Measurements from ENCODE around the gene CDK2AP2.

The CDK2AP2 gene

GRCh38 chr11:67507242-67507863 lies 609 bp downstream of the CDK2AP2 start:
- DNase-seq (ENCODE audit: low read depth), result no peak
- H3K4me3 ChIP-seq (ENCODE audit: low read depth, low read length), result peak overlapping the region; percentile 60

GRCh38 chr11:67506426-67507051 lies 1.4 kb downstream of the CDK2AP2 start:
- peak; percentile 11 for DNase-seq (ENCODE audit: low read depth)
- H3K4me3 ChIP-seq (ENCODE audit: low read depth, low read length), result no peak overlapping the region
- TF ChIP-seq CTCF (IDR thresholded peaks at IDR 0.05; ENCODE audit: low read depth, low read length), result no peak
- TF ChIP-seq MAX (IDR thresholded peaks at IDR 0.05; ENCODE audit: low read depth, low read length), result no peak
- TF ChIP-seq MYC (IDR thresholded peaks at IDR 0.05; ENCODE audit: low read depth, low read length), result no peak
- no peak for TF ChIP-seq POLR2A (IDR thresholded peaks at IDR 0.05; ENCODE audit: extremely low read depth, insufficient read length)

More at GRCh38 chr11:67507242-67507863, 609 bp downstream of the CDK2AP2 start:
- TF ChIP-seq MAX (IDR thresholded peaks at IDR 0.05; ENCODE audit: low read depth, low read length) (no peak), MYC (IDR thresholded peaks at IDR 0.05; ENCODE audit: low read depth, low read length) (no peak), POLR2A (IDR thresholded peaks at IDR 0.05; ENCODE audit: extremely low read depth, insufficient read length) (no peak), CTCF (IDR thresholded peaks at IDR 0.05; ENCODE audit: low read depth, low read length) (no peak)

GRCh38 chr11:67505605-67506396 lies 2.2 kb downstream of the CDK2AP2 start:
- TF ChIP-seq POLR2A (IDR thresholded peaks at IDR 0.05; ENCODE audit: extremely low read depth, insufficient read length) (no peak), CTCF (IDR thresholded peaks at IDR 0.05; ENCODE audit: low read depth, low read length) (peak; percentile 96), MAX (IDR thresholded peaks at IDR 0.05; ENCODE audit: low read depth, low read length) (peak; percentile 62; the same call in 1 of the 2 replicates), MYC (IDR thresholded peaks at IDR 0.05; ENCODE audit: low read depth, low read length) (peak; percentile 83)
- DNase-seq (ENCODE audit: low read depth), result peak; percentile 95
- peak overlapping the region; percentile 57 for H3K4me3 ChIP-seq (ENCODE audit: low read depth, low read length)

- TF ChIP-seq POLR2A (IDR thresholded peaks at IDR 0.05; ENCODE audit: extremely low read depth, insufficient read length) (peak; percentile 48), MAX (IDR thresholded peaks at IDR 0.05; ENCODE audit: low read depth, low read length) (no peak)
These were observed 2.9 kb downstream of the CDK2AP2 start, which contains the start of gene PITPNM1 for GRCh38 chr11:67504950-67505581. Gene PITPNM1 (minus strand): TSS chr11:67505363. CDS start chr11:67504180, 1,183 bp downstream.

GRCh38 chr11:67504005-67504949 lies 3.7 kb downstream of the CDK2AP2 start:
- no peak for TF ChIP-seq CTCF (IDR thresholded peaks at IDR 0.05; ENCODE audit: low read depth, low read length)
- no peak for TF ChIP-seq MYC (IDR thresholded peaks at IDR 0.05; ENCODE audit: low read depth, low read length)
- TF ChIP-seq POLR2A (IDR thresholded peaks at IDR 0.05; ENCODE audit: extremely low read depth, insufficient read length), result no peak
- no peak for TF ChIP-seq MAX (IDR thresholded peaks at IDR 0.05; ENCODE audit: low read depth, low read length)
- peak; percentile 70 for DNase-seq (ENCODE audit: low read depth)
- peak overlapping the region; percentile 81 for H3K4me3 ChIP-seq (ENCODE audit: low read depth, low read length)

More at GRCh38 chr11:67504950-67505581, 2.9 kb downstream of the CDK2AP2 start, which contains the start of gene PITPNM1:
- DNase-seq (ENCODE audit: low read depth), result peak; percentile 88
- H3K4me3 ChIP-seq (ENCODE audit: low read depth, low read length), result peak within 1 kb of the TSS; percentile 81
